Activated T-cell treated with anti-CD3 and anti-CD28 coated beads for 4 hours (primary cell): ENCODE data around the gene GADD45B.
"Not testable (repeated sequence)": the region's sequence is repeated elsewhere in the genome, so short reads cannot be mapped to it uniquely, and the experiment has no call there.

Experiments
- DNase-seq: peaks from one replicate; pipeline ENCODE4 v3.0.0-alpha.2; 2020

The GADD45B gene

DNA sequence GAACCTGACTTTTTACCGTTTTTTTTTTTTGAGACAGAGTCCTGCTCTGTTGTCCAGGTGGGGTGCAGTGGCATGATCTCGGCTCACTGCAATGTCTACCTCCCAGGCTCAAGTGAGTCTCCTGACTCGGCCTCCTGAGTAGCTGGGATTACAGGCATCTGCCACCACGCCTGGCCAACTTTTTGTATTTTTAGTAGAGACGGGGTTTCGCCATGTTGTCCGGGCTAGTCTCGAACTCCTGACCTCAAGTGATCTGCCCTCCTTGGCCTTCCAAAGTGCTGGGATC is 6.1 kb upstream of the GADD45B start:
- DNase-seq = not testable (repeated sequence)

DNA sequence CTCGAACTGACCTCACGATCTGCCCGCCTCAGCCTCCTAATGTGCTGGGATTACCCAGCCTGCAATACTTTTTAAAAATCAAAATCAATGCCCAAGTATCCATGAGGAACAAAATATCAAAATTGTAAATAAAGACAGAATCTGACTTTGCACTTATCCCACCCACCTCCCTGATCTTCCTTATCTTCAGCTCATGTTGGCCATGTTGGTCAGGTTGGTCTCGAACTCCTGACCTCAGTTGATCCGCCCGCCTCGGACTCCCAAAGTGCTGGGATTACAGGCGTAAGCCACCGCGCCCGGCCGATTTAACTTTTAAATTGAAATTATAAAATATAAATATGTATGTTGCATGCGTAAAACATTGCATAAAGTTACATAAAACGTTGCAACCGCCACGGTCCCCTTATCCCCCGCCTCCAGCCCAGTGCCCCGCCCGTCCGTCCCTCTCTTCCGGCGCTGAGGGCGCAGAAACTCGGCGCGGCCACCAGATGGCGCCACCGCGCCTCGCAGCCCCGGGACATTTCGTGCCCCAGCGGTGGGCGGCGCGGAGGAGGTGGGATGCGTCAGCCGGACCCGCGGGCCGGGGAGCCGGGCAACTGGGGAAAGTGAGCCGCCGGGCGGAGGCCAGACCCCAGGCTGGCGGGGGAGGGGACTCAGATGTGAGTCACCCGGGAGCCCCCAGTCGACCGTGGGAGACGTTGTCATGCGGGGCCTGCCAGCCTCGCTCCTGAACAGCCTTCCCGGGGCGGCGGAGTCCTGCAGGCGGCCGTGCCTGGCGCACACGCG is 1.5 kb upstream of the GADD45B start:
- DNase-seq = peak; percentile 91

DNA sequence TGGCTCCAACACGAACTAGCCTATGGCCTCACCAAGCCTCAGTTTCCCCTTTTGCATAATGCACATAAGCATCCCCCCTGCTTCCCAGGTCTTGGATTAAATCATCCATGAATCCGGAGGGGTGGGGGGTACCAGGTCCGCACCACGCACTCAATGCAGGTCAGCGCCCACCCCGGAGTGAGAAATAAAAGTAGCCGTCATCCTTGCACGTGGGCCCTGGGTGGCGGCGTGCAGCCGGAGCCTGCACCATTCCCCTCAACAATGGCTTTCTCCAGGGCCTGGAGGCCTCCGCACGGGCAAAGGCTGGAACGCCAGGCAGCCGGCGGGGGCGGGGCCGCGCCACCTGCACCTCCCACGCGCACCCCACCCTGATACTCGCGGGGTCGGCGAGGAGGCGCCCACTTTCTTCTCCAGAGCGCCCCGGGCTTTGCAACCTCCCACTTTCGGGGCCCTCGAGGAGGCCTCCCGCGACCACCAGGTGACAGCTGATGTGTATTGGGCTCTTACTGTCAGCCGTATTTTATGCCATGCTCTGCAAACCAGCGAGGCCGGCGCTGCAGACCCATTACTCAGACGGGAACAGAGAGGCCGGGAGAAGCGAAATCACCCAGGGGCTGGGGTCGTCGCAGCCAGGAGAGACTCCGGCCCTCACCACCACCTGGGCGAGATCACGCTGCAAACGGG is 767 bp upstream of the GADD45B start:
- DNase-seq = peak; percentile 49

DNA sequence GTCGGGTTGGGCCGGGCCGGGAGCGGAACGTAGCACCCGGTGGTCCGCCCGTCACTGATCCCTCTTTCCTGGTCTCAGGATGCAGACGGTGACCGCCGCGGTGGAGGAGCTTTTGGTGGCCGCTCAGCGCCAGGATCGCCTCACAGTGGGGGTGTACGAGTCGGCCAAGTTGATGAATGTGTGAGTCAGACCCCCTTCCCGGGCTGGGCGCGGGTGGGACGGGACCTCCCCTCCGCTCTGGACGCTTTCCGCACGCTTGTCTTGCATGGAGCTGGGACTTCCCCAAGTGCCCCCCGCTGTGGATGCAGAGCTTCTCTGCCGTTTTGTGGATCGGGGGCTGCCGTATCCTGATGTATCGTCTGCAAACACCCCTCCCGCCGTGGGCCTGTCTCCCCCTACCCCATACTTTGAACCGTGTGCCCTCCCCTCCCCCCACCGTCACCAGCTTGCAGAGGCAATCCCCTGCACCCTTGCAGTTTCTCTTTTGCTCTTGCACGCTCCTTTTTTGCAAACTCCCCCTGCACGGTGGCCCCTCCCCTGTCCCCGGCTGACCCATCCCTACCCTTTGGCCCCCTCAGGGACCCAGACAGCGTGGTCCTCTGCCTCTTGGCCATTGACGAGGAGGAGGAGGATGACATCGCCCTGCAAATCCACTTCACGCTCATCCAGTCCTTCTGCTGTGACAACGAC is 669 bp downstream of the GADD45B start:
- peak; percentile 59 for DNase-seq

DNA sequence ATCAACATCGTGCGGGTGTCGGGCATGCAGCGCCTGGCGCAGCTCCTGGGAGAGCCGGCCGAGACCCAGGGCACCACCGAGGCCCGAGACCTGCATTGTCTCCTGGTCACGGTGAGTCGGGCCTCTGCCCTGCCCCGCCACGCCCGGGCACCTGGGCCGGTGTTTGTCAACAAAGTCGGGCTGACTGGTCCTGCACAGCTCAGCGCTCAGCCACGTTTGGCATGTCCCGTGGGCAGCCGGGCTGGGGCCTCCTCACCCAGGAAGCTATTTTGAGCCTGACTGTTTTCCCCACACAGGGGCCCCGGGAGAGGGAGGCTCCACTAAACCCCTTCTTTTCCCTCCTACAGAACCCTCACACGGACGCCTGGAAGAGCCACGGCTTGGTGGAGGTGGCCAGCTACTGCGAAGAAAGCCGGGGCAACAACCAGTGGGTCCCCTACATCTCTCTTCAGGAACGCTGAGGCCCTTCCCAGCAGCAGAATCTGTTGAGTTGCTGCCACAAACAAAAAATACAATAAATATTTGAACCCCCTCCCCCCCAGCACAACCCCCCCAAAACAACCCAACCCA is 1.3 kb downstream of the GADD45B start:
- no peak for DNase-seq

DNA sequence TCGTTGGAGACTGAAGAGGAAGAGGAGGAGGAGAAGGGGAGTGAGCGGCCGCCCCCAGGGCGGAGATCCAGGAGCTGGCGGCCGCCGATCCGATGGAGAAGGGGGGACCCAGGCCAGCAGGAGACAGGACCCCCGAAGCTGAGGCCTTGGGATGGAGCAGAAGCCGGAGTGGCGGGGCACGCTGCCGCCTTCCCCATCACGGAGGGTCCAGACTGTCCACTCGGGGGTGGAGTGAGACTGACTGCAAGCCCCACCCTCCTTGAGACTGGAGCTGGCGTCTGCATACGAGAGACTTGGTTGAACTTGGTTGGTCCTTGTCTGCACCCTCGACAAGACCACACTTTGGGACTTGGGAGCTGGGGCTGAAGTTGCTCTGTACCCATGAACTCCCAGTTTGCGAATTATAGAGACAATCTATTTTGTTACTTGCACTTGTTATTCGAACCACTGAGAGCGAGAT is 1.8 kb downstream of the GADD45B start:
- DNase-seq = no peak

DNA sequence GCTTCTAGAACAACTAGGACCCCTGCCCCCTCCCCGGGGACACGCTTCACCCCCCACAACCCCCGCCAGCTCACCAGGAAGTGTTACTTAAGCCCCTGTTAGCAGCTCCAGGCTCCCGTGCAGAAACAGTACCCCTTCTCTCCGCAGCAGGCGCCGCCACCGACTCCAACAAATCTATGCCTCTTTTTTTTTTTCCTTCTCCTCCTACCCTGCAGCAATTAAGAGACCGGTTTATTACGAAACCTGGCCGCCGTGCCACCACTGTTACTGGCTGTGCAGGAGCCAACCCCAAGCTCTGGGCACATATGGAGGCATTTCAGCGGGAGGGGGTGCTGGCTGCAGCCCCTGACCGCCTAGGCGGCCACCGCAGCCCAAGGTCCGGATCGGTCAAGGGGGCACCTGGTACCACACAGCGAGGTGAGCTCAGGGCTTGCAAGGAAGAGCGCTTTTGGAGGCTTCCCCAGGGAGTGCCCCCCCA is 2.4 kb downstream of the GADD45B start:
- DNase-seq = no peak

DNA sequence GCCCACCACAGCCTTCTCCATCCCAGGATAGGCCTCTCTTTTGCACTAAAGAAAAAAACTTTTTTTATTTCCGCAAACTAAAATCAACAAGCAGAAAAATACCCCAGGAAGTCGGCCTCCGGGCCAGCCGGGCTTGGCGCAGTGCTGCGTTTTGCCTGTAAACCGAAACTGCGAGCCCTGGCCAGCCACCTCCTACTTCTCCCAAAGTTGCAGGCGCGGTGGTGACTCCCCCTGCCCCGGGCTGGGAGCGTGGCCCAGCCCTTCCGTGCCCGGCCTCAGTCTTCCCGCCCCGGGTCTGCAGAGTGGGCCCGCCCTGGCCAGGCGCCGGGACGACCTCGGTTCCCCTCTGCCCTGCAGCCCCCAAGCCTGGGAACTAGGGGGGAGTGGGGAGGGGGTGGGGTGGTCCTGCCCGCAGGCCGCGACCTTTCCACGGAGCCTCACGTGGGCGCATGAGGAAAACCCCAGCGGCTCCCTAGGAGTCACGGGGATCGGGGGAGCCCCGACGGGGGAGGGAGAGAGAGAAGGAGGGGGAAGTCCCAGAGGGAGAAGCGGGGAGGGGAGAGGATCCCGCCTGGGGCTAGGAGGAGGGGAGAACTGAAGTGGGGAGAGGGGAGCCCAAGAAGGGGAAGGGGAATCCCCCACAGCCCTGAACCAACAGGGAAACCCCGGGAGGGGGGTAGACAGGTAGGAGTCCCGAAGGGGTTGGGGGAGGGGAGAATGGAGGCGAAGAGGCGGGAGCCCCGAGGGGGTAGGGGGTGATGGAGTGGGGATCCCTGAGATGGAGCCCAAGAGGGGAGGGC is 3.0 kb downstream of the GADD45B start:
- DNase-seq = peak; percentile 61

DNA sequence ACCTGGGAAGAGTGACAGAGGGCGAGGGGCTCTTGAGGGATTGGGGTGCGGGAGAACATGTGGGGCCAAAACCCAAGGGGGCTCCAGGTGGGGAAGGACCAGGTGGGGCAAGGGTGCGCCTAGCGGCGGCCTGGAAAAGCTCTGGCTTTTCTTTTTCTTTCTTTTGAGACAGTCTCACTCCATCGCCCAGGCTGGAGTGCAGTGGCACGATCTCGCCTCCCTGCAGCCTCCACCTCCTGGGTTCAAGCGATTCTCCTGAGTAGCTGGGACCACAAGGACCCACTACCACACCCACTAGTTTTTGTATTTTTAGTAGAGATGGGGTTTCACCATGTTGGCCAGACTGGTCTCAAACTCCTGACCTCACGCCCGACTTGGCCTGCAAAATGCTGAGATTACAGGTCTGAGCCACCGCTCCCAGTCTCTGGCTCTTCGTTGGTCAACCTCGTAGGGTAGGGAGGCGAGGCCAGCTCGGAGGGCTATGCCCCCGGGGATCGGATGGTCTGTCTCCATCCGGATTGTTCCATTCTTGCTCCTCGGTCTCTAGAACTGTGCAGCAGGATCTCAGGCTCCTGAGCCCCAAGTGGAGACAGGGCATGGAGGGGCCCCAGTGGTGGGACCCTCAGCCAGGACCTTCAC is 3.7 kb downstream of the GADD45B start:
- DNase-seq = no peak

DNA sequence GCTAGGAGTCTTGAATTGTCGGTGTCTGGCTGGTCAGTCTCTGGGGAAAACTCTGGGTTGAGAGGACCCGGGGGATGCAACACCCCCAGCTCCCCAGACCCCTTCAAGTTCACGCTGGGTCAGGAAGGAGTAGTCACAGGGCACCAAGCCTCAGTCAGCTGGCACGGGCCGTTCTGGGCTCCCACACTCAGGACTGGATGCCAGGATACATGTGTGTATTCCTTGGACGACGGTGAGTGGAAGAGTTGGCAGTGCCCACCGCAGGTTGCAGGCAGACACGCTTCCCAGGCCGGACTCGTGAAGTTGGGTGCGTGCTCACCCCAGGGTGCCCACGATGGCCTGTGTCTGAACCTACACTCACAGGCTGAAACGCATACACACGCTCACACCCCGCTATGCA is 5.5 kb downstream of the GADD45B start:
- no peak for DNase-seq

DNA sequence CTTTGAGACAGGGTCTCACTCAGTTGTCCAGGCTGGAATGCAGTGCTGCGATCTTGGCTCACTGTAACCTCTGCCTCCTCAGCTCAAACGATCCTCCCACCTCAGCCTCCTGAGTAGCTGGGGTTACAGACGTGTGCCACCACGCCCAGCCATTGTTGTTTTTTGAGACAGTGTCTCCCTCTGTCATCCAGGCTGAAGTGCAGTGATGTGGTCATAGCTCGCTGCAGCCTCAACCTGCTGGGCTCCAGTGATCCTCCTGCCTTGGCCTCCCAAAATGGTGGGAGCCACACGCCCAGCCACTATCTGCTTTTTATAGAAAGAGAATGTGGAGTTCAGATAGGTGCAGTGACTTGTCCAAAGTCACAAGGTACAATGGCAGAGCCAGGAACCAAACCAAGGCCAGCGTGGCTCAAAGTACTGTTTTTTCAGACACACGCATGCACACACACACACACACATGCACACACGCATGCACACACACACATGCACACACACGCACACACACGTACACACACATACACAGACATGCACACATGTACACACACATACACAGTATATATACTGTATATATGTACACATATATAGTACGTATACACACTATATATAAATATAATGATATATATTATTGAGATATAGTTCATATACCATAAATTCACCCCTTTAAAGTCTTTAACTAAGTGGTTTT is 6.6 kb downstream of the GADD45B start:
- no peak for DNase-seq

DNA sequence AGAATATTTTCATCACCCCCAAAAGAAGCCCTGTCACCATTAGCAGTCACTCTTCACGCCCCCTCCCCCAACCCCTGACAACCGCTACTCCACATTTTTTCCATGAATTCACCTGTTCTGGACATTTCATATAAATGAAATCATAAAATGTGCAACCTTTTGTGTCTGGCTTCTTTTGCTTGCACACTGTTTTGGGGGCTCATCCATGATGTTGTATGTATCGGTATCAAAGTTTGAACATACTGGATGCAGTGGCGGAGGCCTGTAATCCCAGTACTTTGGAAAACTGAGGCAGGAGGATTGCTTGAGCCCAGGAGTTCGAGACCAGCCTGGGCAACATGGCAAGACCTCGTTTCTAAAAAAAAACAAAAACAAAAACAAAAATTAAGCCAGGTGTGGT is 7.2 kb downstream of the GADD45B start:
- DNase-seq = no peak

DNA sequence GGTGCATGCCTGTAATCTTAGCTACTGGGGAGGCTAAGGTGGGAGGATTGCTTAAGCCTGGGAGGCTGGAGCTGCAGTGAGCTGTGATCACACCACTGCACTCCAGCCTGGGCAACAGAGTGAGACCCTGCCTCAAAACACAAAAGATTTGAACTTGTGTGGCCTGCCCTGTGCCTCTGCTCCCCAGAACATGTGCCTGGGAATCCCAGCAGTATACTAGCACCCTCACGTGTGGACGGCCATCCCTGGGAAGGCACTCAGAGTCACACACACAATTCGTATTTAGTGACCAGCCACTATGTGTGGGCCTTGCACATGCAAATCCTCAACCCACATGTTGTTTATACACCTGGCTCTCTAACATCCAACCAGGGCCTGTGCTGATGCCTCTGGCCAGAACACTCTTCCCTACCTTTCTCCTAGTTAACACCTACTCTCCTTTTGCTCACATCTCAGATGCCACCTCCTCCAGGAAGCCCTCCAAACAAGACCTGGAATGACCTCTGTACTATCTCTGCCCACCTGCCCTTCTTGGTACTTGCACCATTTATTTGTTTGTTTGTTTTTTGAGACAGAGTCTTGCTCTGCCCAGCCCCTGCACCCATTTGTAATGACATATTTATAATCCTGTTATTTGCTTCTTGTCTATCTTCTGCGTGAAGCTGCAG is 7.7 kb downstream of the GADD45B start:
- DNase-seq = no peak

DNA sequence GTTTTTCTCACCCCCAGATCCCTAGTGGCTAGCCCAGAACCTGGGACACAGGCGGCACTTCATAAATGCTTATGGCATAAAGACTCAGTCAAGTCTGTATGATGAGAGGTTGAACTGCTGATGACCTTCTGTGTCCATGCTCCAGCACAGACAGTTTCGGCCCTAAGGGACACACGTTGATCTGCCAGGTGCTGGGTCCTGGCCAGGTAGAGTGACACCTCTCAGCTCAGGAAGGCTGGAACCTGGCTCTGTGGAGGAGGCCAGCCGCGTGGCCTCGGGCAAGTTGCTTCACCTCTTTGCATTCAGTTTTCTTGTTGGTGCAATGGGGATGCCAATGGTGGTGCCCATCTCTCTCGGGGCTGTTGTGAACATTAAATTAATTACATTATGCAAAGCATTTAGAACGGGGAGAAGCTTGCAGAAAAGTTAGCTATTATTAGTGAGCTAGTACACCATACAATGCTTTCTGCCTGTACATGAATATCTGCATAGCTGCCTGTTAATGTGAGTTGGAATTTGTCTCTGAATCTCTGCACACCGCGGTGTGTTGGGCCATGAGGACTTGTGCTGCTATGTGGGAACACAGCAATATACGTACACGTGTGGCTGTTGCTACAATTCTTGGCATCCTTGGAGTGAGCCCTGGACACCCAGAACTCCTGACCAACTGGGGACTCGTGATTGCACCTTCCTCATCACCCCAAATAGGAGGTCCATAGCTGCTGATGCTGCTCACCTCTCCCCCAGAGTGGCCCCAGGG is 8.4 kb downstream of the GADD45B start:
- no peak for DNase-seq

DNA sequence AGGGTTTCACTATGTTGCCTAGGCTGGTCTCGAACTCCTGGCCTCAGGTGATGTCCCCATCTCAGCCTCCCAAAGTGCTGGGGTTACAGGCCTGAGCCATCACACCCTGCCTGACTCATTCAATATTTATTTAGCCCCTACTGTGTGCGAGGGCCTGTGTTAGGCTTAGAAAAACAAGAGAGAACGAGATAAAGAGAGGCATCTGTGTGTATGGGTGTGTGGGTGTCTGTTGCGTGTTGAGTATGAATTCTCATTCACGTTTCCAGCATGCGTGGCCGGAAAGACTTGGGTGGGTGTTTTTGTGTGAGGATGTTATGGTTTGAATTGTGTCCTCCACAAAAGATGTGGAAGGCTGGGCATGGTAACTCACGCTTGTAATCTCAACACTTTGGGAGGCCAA is 9.5 kb downstream of the GADD45B start:
- DNase-seq = no peak

DNA sequence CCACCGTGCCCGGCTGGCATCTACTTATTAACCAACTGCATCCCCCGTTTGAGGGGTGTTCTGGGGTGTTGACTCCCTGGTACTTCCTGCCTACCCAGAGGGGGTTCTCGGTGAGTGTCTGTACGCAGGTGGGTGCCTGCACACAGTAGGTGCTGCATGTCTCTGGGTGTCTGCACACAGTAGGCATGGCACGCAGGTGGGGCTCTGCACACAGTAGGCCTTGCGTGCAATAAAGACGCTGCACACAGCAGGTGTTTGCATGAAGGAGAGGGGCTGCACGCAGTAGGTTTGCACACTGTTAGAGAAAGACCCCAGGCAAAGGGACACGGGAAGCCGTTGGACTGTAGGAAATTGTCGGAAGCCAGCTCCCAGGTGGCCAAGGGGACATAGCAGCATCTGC is 11.2 kb downstream of the GADD45B start:
- no peak for DNase-seq

DNA sequence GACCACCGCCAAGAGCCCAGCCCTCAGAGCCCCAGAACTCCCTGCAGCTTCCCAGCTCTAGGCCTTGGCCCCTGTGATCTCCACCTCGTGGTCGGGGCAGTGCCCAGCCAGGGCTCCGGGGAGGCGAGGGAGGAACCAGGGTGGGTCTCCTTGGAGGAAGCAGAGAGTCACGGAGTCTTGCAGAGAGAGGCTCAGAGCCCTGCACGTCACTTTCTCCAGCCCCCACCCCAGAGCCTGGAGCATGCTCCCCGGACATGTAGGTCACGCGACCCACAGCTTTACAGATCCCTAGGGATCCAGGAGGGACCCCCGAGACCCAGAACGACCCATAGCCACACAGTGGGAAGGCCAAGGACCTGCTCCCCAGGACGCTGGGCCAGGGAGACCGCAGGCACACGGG is 11.9 kb downstream of the GADD45B start:
- no peak for DNase-seq

DNA sequence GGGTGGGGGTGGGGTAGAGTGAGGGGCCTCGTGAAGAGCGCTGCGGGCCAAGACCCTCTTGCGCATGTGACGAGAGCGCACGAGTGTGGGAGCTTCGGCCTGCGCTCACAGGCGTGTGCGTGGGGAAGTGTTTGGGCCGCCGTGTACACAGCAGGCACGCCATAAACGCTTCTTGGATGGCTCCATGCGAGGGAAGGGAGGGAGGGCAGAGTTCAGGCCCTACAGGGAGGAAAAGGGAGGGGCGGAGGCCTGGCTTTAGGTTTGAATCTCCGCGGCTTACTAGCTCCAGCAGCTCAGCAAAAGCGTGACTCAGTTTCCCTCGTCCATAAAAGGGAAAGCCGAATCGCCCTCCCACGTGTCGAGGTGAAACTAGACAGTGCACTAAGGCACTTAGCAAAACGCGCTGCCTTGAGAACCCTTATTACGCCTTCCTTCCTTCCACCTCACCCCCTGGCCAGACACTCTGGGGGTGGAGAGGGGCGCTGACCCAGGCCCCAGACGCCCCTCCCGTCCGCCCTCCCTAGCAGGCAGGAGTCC is 12.5 kb downstream of the GADD45B start:
- DNase-seq = no peak

DNA sequence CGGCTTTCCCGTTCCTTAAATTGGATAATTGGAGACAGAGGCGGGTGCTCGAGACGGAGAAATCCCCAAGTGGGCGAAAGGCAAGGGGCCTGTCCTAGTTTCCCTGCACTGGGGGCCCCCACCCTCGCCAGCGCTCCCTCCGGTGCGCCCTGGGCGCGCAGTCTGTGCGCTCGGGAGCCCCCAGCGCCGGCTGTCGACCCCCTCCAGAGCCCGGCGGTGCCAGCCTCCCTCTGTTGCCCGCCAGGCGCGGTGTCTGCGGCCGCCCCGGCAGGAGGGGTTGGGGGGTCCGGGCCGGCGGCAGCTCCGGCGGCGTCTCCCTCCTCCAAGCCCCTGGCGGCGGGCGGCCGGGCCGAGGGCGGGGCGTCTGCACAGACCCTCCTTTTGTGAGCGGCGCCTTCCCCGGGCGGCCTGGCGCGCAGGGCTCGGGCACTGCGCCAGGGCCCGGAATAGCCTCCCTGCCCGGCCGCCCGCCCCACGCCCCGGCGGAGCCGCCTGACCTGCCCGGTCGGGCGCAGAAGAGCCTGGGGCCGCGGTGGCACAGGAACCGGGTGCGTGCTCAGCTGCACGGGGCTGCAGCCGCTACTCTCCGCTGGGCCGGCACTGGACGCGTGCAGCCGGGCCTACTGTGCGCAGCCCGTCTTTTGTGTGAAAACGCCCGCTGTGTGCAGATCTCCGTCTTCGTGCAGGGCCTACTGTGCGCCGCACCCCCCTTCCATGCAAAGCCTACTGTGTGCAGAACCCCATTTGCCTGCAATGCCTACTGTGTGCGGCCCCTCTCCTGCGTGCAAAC is 13.2 kb downstream of the GADD45B start:
- DNase-seq = no peak
